Measurements from ENCODE around the gene MTMR3.
"Not testable (repeated sequence)": the region's sequence is repeated elsewhere in the genome, so short reads cannot be mapped to it uniquely, and the experiment has no call there.

The MTMR3 gene

DNA sequence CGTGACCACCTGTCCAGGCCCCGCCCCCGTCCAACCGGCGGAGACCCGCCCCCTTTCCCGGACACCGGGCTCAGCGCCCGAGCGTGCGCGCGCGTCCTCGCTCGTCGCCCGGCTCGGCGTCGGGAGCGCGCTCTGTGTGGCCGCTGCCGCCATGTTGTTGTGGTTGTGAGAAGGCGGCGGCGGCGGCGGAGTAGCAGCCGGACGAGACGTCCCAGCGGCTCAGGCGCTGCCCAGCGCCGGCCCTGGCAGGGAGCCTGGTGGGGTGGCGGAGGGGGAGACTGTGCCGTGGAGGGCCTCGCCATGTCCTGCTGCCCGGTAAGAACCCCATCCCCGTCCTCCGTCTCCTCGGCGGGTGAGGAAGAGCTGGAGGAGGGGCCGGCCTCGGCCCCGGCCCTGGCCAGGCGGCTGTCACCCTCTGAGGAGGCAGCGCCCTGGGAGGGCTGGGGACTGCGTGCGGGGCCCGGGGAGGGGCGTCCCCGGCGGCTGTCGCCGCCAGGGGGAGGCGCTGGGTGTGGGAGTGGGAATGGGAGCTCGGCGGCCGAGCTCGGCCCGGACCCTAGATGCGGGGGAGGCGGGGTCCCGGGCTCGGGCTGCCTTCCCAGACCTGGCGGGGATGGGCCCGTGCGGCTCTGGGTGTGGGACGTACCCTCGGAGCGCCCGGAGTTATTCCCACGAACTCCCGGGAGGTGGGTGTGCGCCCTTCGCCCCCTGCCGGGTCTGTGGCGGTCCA lies at the start of gene MTMR3:
Gene MTMR3 (plus strand): TSS at position 130 of the 730 bp plus-strand sequence. CDS start 87,886 bp downstream, outside the sequence.
- DNase-seq: peak; percentile 92 to 94

DNA sequence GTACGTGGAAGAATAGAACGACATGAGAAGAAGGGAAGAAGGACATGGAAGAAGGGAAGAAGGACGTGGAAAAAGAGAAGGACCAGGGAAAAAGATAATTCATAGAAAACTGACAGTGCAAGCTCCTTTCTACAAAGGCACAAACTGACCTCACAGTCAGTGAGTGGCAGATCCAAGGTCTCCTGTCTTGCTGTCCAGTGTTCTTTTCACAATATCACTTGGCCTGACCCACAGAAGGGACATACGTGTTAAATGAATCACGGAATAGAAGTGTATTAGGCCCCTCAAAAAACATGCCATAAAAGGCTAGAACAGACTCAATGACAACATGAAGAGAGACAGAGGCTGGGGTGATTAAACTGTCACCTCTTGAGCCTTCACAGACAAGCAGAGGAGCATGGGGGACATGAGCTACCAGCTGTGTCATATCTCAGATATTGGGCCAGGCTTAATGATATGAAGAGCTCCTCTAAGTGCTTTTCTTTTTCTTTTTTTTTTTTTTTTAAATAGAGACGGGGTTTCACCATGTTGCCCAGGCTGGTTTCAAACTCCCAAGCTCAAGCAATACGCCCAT lies 49.5 kb upstream of the MTMR3 start:
- DNase-seq: no peak

DNA sequence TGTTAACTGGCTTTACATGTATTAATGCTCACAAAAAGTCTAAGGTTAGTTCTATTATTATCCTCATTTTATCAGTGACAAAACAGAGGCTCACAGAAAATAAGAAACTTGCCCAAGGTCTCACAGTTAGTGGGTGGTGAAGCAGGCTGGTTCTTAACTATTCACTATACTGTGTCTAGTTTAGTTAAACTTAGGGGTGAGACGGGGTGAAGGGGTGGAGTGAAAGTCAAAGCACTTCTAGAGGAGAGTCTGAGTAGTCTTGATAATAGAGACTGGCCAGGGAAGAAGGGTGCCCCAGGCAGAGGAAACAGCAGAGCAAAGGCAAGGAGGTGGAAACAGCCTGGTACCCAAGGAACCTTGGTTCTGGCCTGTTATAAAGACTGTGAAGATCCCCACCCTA lies 48.9 kb upstream of the MTMR3 start:
- DNase-seq: no peak

DNA sequence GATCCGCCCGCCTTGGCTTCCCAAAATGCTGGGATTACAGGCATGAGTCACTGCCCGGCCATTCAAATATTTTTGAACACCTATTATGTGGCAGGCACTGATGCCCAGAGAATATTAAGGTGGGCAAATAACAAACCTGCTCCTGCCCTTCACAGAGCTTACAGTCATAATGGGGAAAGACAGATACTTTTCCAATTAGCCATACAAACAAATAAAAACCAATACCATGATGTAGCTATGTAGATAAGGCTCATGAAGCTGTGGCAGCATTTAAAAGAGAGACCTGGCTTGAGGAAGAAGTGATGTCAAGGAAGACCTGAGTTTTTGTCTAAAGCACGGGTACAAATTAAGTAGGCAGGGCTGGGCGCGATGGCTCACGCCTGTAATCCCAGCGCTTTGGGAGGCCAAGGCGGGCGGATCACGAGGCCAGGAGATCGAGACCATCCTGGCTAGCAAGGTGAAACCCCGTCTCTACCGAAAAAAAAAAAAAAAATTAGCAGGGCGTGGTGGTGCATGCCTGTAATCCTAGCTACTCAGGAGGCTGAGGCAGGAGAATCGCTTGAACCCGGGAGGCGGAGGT lies 46.1 kb upstream of the MTMR3 start:
- DNase-seq: not testable (repeated sequence)

DNA sequence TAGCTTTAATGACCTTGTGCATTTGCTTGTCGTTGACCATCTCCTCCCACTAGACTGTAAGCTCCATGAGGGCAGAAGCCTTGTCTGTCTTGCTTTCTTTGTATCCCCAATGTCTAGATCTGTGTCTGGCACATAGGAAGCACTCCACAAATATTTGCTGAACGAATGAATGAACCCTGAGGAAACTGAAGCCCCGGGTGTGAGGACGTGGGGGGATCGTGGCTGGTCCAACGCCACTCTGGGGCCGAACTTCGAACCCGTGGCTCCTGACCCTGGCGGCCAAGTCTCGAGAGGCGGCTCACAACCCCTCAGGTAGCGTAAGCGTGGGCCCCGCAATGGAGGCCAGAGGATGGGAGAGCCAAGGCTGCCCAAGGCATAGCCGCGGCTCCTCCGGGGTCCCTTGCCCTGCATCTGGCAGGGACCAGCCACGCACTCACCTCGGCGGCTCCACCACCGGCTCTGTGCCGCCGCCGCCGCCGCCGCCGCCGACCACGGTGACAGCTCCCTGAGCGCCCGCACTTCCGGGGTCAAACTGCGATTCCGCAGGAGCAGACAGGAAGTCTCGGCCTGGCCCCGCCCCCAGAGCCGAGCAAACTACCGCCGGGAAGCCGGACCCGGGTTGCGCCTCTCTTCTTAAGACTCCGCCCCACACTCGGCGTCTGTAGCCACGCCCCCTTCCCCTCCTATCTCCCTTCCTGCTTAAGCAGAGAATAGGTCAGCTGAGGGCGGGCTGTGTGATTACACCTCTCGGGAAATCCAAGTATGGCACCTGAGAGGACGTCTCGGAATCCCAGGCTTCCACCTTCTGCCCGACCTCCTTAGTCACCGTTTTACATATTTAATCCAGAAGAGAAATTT lies 45.0 kb upstream of the MTMR3 start, which contains the start of gene ASCC2:
Gene ASCC2 (minus strand): TSS at position 534 of the 858 bp plus-strand sequence. CDS start 5,949 bp downstream, outside the sequence.
- peak; percentile 98 to 99 for DNase-seq

DNA sequence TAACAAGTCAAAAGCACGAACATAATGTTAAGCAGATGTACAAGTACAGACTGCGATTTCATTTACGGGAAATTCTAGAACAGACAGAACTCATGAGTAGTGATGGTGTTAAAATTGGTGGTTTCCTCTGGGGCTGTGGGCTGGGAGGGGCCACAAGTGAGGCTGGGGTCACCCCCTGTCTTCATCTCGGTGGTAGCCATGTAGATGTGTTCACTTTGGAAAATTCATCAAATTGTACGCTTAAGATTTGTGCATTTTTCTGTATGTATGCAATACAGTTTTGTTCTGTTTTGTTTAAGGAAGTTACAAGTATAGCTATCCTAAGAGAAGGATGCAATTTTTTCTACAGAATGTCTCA lies 44.4 kb upstream of the MTMR3 start:
- DNase-seq: no peak

DNA sequence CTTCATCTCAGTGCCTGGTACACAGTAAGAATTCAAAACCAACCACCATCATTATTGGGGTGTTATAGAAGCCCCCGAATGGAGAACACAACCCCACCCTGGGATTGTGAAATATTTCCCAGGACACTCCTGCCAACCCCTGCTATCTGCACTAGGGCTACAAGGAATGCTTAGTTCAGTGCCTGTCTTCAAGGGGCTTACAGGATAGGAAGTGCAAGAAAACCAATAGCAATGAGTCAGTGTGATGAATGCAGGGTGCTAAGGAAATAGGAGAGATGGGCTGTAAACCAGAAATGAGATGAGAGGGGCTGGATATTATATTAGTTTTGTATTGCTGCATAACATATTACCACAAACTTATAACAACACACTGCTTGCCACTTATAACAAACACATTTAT lies 43.9 kb upstream of the MTMR3 start:
- DNase-seq: no peak

DNA sequence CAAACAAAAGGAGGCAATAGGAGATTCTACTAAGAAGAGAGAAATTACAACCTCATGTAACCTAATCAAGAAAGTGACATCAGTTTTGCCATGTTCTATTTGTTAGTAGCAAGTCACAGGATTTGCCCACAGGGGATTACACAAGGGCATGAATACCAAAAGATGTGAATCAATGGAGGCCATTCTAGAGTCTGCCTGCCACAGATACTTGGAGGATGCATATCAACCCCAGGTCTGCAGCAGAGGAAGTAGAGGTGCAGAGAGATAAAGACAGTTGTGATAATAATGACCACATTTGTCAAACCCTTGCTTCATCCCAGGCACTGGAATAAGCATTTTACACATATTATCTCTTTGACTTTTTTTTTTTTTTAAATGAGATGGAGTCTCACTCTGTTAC lies 42.5 kb upstream of the MTMR3 start:
- no peak for DNase-seq

DNA sequence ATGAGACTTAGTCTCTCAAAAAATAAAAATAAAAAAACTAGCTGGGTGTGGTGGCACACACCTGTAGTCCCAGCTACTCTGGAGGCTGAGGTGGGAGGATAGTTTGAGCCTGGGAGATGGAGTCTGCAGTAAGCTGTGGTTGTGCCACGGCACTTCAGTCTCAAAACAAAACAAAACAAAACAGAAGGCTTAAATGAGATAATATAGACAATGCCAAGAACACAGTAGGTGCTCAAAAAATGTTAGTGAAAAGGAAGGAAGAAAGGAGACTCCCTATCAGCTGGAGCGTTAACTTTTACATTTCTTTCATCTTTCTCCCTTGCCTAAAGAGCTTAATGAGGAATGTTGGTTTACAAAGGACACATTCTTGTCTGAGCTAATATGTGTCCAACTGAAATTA lies 40.8 kb upstream of the MTMR3 start:
- DNase-seq: no peak

DNA sequence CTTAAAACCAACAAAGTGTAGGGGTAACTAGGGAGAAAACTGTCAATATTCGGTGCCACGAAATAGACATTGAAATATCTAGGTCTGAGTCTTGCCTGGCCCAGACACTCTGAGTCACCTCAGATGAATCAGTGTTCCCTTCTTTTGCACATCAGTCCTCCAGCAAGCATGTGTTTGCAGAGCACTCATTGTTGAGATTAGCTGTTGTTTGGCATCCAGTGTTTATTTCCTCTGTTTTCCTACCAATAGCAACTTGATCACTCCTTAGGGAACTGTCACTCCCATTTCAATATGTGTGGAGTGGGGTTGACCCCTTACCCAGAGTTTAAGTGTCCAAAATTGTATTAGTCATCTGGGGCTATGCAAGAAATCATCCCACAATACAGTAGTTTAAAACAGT lies 40.2 kb upstream of the MTMR3 start:
- no peak for DNase-seq

DNA sequence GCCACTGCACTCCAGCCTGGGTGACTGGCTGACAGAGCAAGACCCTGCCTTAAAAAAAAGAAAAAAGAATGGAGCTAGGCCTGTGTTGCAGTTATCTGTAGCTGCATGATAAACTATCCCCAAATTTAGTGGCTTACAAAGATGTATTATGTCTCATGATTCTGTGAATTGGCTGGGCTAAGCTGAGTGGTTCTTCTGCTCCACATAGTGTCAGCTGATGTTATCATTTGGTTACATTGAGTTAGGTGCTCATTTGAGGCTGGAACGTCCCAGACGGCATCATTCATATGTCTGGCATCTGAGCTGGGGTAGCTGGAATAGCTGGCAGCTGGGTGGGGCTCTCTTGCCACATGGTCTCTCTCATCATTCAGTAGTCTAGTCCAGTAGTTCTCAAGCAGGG lies 36.7 kb upstream of the MTMR3 start:
- no peak for DNase-seq

DNA sequence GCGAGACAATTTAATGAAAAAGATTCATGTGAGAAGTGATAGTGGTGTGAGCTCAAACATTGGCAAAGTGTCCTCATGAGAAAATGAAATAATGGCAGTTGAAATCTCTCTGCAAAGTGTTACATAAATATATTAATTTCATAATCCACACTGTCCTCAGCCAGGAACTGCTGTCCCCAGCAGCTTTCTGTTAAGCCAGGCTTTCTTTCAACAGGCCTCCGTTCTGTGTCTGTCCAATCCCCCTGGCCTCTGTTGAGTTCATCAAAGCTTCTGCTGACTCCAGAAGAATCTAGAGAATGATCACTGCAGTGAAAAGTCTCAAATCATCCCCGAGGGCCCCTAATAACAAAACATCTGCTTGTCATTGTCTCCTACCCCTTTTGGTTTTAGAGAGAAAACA lies 34.9 kb upstream of the MTMR3 start:
- DNase-seq: no peak

DNA sequence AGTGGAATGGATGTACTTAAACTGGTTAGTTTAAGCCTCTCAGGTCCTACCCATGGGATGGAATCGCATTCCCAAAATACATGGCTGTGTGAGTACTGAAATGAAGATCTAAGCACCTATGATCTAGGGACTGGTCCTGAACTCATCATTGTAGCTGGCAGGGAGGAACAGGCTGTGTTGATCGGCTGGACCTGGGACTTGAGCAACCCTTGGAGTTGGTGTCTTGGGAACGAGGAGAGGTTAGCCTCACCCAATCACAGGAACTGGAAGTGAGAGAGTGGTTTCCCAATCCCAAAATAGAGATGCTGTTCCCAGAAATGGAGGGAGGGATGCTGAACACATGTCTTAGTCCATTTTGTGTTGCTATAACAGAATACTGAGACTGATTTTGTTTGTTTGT lies 28.5 kb upstream of the MTMR3 start:
- no peak for DNase-seq

DNA sequence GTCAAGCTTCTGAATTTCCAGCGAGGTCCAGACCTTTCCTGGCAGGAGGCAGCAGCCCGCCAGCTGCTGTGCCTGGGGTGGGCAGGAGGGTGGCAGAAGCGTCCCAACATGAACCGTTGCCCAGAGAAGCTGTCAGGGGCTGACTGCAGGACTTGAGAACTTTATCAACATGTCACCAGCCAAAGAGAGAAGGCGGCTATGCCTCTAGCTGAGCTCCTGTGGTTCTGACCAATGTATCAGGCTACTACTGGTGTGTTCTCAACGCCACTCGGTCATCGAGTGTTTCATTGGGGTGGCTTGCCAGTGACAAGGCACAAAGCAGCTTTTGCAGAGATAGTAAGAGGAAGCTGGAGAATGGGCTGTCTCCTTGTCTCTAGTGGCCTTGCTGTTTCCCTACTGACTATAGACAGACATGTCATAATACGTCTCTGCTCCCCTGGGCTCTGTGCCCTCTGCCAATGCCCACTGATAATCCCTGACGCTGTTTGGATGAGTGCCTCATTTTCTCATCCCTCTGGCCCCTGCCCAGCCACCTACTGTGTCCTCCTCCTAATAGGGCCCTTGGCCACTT lies 27.3 kb upstream of the MTMR3 start:
- peak in 1 of 2 donors; percentile 29 for DNase-seq

DNA sequence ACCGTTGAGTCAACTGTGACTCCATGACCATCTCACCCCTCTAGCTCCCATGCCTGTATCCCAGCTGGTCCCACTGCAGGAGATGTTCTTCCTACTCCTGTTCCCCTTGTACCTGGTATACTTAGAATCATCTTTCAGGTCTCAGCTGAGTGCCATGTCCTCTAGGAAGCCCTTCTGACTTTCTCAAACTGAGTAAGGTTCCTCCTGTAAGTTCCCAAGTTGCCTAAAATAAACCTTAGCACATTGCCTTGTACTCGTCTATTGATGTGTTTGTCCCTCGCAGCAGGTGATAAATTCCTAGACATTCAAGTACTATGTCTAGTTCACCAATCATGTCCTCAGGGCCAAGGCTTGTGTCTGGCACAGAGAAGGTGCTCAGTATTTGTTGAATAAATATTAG lies 26.5 kb upstream of the MTMR3 start:
- no peak for DNase-seq

DNA sequence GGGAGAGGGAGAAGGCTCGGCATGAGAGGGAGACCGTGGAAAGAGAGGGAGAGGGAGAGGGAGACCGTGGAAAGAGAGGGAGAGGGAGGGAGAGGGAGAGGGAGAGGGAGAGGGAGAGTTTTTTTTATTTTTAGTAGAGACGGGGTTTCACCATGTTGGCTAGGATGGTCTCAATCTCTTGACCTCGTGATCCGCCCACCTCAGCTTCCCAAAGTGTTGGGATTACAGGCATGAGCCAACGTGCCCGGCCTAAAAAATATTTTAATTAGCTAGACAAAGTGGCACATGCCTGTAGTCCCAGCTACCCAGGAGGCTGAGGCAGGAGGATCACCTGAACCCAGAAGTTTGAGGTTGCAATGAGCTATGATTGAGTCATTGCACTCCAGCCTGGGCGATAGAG lies 23.9 kb upstream of the MTMR3 start:
- DNase-seq: not testable (repeated sequence)

DNA sequence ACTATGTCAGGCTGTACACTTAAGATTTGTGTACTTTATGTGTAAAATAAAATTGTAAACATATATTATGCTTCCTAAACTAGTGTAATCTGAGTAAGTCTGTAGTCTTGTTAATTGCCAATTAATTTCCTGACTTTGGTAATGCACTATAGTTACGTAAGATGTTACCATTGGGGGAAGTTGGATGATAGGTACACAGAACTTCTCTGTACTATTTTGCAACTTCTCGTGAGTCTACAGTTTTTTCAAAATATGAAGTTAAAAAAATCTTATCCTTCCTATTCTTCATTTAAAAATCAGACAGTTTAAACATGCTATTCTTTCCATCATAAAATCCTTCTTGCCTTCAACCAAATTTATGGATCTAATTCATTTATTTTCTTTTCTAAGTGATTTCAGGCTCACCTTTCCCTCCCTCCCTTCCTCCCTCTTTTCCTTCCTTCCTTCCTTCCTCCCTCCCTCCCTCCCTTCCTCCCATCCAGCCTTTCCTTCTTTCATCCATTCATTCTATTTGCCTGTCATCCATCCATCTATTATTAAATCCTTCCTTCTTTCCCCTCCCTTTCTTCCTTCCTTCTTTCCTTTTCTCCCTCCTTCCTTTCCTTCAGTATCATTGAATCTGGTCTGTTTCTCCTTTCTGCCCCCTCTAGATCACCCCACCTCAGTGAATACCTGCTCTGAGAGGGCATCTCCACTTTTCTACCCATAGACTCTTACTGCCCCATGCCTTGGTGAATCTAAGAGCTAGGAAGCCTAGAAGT lies 22.8 kb upstream of the MTMR3 start:
- DNase-seq: no peak

DNA sequence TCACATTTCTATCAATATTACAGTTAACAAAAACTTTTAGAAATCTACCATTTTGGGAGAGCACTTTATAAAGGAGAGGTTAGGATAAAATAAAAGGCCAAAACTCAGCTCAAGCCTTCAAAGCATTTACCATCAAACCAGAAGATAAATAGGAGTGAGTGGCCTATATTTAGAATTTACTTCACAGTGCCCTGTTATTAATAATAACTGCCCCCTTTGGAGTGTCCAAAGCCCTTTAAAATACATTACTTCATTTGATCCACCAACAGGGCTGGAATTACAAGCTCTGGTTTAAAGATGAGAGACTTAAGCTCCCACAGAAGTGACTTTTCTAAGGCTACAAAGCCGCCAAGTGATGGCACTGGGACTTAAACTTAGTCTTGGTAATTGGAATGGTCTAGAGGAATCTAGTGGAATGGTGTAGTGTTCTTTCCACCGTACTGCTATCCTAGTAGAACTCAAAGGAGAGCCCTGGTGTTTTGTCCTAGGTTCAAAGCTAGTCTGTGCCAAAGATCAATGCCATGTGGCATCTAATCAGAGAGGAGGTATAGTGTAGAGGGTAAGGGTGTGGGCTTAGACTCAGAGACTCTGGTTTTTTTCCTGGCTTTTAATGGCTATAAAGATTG lies 21.2 kb upstream of the MTMR3 start:
- DNase-seq: no peak

DNA sequence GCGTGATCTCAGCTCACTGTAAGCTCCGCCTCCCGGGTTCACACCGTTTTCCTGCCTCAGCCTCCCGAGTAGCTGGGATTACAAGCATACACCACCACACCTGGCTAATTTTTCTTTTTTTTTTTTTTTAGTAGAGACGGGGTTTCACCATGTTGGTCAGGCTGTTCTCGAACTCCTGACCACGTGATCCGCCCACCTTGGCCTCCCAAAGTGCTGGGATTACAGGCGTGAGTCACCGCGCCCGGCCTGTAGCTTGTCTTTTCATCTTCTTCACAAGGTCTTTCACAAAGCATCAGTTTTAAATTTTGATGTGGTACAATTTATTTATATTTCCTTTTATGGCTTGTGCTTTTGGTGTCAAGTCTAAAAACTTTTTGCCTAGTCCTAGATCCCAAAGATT lies 17.4 kb upstream of the MTMR3 start:
- not testable (repeated sequence) for DNase-seq

DNA sequence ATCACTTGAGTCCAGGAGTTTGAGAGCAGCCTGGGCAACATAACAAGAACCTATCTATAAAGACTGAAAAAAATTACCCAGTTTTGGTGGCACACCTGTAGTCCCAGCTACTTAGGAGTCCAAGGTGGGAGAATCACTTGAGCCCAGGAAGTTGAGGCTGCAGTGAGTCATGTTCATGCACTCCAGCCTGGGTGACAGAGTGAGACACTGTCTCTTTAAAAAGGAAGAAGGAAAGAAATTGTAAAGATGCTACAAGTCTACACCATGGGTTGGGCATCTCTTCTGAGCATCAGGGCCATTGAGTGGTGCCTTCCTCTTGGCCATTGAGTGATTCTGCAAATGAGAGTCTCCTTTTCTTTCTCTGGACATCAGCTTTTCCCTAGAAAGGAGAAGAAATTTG lies 15.7 kb upstream of the MTMR3 start:
- DNase-seq: no peak

DNA sequence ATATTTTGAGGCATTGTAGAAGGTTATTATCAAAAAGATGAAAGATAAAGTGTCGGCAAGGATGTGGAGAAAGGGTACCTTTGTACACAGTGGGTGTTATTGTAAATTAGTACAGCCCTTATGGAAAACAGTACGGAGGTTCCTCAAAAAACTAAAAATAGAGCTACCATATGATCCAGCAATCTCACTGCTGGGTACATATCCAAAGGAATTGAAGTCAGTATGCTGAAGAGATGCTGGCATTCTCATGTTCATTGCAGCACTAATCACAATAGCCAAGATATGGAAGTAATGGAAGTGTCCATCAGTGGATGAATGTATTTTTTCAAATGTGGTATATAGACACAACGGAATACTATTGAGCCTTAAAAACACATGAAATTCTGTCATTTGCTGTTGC lies 15.1 kb upstream of the MTMR3 start:
- no peak for DNase-seq

DNA sequence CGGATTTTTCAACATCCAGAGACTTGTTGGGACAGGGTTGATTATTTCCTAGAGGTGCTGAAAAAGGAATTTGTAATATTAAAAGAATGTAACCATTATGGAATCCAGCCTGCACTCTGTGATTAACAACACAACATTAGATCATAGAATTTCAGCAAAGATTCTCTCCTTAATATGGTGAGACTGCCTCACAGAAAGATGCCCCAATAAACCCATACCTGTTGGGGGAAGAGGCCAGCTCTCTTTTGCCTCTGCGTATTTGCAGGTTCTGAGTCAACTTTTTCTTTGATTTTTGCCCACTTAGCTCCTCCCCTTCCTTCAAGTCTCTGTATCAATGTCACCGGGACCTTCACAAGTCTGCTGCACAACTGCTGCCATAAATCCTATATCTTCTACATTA lies 12.4 kb upstream of the MTMR3 start:
- no peak for DNase-seq

Measured in CD4-positive, alpha-beta T cell treated with Interleukin-4 for 1 hour (primary cell).